AG20443 (cell line): ENCODE data around the gene GPR31.

Experiments
- DNase-seq: peaks from one replicate; pipeline ENCODE4 v3.0.0; 2012; ENCODE audit warnings: low spot score, mixed read lengths

The GPR31 gene

DNA sequence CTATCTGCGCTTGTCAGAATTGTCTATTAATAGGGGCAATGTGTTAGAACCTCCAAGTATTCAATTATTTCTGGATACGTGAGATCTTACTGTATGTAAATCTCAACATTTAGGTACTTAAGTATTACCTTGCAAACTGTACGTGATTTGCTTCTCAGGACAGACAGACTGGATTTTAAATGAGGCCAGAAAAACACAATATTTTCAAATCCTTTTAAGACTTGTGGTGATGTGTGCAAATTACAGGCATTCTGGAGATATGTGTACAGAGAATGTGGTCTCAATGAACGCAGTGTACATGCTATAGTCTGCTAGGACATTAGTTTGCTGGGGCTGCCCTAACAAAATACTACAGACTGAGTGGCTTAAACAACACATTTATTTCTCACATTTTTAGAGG is 18.0 kb downstream of the GPR31 start:
- no peak for DNase-seq

DNA sequence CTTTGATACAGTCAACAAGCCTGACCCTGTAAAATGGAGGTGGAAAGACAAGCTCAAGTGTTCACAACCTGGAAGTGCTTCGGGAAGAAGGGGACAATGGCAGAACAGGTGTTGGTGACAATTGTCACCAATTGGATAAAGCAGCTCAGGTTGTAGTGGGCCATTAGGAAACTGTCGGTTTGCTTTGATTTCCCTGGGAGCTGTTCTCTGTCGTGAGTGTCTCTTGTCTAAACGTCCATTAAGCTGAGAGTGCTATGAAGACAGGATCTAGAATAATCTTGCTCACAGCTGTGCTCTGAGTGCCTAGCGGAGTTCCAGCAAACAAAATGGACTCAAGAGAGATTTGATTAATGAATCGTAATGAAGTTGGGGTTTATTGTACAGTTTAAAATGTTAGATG is 19.9 kb downstream of the GPR31 start:
- DNase-seq: no peak

DNA sequence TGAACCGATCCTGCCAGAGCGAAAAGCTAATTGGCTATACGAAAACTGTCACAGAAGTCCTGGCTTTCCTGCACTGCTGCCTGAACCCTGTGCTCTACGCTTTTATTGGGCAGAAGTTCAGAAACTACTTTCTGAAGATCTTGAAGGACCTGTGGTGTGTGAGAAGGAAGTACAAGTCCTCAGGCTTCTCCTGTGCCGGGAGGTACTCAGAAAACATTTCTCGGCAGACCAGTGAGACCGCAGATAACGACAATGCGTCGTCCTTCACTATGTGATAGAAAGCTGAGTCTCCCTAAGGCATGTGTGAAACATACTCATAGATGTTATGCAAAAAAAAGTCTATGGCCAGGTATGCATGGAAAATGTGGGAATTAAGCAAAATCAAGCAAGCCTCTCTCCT is 20.7 kb downstream of the GPR31 start:
- no peak for DNase-seq

DNA sequence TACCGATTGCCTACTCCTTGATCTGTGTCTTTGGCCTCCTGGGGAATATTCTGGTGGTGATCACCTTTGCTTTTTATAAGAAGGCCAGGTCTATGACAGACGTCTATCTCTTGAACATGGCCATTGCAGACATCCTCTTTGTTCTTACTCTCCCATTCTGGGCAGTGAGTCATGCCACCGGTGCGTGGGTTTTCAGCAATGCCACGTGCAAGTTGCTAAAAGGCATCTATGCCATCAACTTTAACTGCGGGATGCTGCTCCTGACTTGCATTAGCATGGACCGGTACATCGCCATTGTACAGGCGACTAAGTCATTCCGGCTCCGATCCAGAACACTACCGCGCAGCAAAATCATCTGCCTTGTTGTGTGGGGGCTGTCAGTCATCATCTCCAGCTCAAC is 21.4 kb downstream of the GPR31 start:
- no peak for DNase-seq

DNA sequence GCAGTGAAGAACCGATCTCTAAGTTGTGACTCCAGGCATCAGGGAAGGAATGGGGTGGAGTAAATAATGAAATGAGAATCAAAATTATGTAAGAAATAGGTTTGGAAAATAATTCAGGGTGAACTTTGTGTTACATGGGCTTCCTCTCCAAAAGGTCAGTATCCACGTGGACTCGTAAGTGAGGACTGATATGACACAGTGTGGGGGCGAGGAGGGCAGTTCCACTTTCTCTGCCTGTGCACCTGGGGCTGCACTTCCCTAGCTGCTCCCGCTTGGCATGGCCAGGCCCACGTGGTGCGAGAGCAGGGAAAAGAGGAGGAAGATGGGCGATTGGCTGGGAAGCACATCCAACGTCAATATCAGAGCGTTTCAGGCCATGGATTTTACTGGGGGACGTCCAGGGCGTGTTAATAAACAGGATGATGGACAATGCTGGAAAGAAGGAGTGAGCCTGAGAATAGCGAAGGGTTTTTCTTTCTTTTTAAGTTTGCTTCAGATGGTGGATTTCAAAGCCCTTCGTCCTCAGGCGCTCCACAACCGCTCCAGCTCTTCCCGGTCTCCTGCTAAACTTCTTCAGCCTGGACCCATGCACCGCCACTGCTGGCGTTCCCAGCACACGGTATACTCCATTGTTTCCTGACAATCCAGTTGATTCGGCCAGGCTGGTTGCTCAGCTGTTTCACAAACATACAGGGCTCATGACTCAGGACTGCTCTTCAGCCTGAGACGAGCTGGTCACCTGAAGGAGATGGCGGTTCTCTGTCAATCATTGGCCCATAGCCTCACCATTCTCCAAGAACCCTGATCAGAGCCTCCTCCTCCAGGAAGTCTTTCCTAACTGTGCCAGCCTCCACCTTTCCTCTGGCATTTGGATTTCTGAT is 23.1 kb downstream of the GPR31 start:
- no peak for DNase-seq

DNA sequence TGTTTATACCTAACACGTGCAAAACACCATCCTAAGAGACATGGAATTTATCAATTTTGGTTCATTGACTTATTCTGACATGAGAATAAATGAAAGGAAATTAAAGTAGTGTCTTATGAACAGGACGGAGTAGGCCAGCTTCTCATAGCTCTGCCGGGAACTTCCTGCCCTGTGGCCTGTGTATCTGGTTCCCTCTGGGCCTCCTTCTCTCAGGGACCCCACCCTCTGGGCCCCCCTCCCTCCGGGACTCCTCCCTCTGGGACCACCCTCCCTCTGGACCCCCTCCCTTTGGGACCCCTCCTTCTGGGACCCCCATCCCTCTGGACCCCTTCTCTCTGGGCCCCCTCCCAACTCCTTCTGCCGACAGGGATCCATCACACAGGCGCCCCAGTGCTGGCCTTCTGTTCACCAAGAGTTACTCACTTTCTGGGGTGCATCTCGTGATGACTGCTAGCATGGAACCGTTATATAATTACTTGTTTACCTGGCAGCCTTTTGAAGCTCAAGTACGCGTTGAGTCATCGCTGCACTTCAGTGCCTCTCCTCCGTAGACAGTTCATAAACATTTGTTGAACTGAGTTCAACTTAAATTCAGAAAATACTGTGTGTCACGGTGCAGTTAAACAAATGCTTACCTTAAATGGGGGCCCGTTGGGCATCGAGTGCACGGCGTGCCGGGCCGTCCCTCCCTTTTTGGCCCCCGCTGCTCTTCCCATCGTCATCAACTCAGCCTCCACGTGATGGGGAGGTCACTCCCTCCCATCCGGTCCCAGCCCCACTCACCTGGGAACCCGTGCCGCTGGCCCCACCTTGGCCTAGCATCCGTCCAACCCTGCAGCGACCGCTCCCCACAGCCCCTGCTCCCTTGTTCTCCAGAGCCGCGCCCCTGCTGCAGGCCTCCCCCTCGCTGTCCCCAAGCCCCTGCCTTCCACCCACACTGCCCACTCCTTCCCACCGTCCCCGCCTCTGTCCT is 26.8 kb downstream of the GPR31 start:
- no peak for DNase-seq

DNA sequence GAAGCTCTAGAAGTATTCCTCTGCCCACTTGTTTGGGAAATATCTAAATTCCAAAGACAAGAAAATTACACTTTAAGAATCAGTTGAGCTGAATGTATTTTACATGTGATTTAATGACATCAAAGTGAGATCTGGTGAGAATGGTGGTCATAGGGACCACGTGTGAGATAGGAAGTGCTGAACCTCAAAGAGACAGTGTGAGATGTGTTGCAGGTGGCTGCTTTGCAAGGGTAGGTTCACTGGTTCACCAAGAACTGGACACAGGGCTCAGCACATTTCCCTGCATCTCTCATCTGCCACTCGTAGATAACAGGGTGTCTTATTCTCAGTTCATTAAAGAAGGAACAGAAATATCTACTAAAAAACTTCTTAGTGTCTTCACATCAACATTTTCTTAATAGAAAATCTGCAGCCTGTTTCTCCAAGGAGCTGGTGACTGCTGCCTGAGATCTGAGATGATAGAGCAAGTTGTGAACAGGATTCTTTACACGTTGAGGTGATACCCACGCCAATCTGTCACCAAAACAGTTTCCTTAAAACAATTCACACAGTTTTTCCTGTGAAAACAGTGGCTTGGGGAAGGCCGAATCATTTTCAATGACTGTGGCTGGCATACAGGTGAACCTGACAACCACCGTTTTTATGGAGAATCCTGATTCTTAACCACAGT is 27.6 kb downstream of the GPR31 start:
- DNase-seq: no peak

DNA sequence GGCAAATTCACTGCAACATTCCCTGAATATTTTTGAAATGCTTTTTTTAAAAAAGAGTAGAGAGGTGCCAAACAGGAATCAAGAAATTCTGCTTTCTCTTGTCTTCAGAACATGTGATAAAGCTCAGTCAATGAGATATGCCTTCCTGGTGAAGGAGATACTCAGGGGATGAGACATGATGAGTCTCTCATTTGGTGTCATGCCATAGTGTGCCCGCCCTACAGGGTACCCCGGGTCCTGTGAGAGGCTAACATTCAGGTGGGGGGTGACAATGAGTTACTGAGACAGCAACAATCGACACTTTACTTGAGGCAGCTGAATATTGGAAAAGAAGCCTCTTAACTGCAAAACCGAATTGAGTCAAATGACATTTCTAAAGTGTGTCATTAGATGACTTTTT is 28.2 kb downstream of the GPR31 start:
- DNase-seq: no peak

DNA sequence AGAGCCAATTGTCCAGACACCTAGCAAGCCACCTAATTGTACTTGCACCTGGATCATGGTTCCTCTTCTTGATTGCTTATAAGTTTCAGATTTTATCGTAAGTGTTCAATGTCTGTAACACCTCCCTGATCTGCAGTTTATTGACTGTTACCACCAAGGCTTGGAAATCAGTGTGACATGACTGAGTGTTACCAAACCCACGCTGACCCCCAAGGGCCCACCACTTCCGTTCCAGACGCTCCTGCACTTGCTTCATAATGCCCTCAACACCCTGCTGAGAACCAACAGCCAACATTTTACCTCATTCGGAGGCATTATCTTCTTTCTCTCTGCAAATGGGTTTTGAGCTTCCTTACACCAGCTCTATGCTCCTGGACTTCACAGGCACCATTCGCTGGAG is 28.6 kb downstream of the GPR31 start:
- no peak for DNase-seq

DNA sequence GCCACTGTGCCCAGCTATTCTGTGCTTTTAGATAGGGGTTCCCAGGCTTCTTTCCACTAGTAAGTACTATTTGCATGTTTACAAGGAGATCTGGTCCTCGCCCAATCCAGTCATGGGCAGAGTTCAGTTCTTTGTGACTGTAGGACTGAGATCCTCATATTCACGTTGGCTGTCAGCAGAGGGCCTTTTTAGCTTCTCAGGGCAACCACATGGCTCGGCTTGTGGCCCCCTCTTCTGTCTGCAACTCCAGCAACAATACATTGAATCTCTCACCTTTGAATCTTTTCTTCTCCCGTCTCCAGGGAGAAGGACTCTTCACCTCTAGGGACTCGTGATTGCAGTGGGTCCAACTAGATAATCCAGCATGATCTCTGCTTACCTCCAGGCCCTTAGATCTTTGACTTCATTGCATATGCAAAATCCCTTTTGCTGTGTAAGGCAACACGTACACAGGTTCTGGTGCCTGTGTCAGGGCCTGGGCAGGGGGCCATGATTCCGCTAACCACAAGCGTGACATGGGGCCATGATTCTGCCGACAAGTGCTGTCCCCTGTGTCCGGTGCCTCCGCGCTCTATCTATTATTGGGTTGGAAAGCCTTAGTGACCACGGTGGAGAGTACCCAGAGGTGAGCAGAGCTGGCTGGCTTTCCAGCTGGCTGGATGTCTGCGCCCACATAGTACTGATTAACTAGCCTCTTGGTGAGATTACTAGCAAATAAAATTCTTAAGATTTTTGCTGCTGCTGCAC is 29.8 kb downstream of the GPR31 start:
- DNase-seq: no peak

DNA sequence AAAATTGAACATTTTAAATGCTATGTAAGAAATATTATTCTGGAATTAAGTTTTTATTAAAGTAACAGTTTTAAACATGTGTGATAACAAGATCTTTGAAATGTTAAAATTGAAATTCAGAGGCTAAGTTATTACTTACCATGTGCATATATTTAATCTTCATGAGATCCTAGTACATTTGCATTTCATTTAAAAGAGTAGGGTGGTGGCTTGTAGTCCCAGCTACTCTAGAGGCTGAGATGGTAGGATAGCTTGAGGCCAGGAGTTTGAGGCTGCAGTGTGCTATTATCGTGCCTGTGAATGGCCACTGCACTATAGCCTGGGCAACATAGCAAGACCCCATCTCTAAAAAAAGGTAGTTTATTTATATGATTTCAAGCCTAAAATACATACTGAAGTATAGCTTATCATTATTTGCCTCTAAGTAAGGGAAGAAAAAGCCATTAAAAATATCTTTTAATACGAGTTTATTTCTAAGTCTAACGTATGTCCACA is 31.9 kb downstream of the GPR31 start:
- no peak for DNase-seq

DNA sequence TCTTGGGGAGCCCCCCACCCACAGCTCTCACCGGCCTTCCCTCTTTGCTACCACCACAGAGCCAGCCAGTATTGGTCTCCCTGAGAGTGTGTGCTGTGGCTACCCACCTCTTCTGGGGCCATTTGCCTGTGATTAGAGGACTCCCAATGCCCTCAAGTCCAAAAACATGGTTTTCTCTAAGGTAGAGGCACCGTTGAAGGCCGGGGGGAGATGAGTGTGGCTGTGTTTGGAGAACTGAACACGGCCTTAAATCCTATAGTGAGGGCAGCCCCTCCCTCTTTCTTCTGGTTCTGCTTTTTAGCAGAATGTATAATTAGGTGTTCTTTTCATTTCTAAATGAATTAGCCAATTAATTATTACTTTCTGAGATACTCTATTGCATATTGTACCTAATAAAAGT is 32.4 kb downstream of the GPR31 start:
- DNase-seq: no peak

DNA sequence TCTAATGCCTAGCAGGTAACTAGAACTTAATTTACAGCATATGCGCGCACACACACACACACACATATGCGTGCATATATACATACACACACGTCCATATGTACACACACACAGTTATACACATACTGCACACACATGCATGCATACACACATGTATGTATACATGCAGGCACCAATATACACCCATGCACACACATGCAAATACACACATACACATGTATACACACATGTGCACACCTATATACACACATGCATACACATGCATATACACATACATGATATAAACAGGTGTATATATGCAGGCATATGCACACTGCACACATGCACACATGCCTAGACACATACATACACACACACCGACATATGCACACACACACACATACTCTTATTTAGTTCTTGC is 33.0 kb downstream of the GPR31 start:
- DNase-seq: no peak

DNA sequence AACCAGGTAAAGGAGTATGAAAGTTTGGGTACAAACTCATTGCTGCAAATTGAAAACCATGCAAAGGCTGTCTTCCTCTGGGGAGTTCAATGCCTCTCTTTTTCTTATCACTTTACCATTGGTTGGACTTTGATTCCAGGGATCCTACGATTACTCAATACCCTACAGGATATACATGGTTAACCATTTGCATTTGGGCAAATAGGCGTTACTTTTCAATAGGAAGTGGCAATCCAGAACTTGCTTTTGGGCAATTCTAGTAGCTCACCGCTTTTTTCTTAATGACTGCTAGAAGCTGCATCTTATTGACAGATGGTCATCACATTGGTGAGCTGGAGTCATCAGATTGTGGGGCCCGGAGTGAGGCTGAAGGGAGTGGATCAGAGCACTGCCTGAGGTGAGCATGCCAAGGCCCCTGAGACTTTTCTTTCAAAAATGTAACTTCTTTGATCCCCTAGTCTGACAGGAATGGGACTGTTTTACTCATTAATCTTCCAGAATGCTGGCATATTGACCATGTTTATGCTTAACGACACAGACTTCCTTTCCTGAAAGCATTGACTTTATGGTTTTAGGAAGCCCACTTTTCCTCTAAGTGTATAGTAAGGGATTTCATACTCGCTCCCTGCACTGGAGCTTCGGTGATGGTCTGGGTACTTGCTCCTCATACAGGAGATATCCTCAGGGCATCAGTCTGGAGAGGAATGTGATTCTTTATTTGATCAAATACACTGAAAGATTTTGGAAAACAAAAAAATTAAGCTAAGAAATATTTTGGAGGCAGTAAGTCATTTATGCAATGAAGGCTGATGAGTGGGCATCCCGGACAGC is 34.7 kb downstream of the GPR31 start, which contains the start of gene CCR6:
TSS of gene CCR6 (plus strand) at position 270 of the 831 bp plus-strand sequence. CDS start 13,039 bp downstream, outside the sequence.
- DNase-seq: no peak

DNA sequence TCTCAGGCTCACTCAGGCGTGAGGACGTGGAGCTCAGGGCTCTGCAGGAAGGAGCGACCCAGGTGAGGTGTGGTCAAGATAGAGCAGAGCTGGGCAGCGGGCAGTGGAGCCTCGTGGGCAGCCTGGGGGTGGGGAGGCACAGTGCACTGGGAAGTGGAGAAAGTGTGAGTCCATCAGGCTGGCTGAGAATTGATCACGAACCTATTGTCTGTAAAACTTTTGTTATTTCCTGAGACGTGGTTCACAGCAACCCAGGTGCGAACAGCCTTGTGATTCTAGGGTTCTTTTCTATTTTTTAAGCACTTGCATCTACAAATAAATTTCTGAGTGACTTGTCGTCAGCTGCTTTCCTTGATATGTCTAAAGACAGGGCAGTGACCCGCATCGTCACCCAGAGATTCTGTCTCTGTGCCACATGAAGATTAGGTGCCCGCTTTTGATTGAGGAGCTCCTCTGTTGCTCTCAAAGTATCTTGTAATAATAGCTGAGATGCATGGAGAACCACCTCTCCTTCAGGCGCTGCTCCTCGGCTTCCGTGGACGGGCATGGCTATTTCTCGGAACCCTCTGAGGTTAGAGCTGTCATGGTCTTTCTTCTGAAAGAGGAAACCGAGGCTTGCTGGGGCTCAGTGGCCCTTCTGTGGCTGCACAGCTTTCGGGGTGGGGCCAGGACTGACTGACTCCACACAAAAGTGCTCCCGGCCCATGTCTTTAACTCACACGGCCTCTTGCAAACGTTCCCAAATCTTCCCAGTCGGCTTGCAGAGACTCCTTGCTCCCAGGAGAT is 35.5 kb downstream of the GPR31 start:
- DNase-seq: no peak

DNA sequence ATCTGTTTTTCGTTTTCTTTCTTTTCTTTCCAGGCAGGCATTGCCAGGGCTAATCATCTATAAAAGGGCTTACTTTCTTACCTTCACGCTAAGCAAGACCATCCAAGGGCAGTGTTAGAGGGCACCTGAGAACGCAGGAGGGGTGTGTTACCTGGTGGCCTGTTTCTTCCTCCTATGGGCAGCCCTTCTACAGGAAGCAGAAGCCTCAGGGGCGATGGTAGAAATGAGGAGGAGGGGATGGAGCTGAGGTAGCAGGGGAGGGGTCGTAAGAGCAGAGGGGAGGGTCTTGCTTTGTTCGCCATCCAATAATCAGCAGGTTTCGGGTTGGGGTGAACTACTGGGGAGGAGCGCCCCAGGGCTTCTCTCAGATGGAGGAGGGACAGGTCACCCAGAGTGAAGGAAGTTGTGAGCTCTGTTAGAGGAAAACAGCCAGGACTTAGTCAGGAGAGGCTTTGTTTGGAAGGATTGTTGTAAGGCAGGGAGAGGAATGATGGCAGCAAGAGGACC is 36.4 kb downstream of the GPR31 start:
- no peak for DNase-seq

DNA sequence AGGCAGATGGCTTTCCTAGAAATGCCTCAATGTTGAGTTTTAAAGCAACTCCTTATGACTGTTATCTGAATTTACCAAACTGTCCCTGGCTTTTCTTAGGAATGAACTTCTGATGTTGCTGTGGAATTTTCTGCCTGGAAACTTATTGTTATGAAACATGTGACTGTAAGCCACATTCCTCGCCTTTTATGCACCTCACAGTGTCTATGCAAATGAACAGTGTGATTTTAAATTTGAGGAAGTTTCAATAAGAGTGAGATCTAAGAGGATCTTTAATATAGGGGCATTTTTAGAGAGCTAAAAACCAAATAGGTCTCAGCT is 37.2 kb downstream of the GPR31 start:
- DNase-seq: no peak

DNA sequence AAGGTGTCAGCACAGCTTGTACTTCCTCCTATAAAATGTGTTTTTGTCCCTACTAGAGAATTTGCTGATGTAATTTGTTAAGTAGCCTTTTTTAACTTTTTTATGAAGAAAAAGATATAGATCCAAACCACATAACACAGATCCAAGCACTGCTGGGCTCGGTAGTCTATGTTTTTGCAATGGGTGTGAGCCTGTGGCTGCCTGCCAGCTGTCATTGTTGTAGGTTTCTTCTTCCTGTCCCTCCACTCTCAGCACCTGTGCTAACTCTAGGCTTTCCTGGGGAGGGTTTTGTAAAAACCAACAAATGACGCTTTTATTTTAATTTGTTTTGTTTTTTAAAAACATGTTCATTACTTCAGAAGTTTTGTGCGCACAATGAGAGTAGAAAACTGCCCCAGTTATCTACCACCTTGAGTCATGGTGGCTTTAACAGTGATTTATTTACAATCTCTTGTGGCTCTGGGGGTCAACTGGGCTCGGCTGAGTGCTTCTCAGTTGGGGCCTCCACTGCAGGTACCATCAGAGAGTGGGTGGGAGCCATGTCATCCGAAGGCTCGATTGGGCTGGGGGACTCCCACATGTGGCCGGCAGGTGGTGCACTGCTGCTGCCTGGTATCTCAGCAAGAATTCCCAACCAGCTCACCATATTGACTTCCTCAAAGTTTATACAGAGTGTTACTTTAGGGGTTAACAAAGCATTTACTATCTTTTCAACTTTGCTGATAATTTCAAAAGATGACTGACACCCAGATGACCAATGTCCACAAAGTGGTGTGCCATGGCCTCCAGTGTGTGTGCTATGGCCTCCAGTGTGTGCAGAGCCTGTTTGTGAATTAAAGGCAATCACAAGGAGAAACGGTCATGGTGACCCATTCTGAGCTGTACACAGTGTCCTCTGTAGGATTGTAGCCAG is 37.9 kb downstream of the GPR31 start:
- DNase-seq: no peak

DNA sequence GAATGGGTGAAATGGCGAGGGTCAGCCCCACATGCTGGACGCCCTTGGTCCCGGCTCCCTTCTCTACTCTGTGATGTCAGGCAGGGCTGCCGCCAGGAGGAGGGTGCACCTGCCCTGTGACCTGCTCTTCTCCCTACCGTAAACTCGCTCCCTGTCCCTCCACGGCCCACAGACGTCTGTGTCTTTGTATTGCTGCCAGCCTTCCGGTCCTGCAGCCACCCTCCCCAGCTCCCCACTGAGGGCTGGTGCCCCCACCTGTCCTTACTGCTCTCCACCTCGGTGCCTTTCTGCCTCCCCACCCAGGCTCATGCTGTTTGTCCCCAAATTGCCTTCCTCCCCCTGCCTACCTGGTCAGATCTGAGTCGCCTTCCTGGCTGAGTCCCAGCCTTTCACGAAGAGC is 38.9 kb downstream of the GPR31 start:
- no peak for DNase-seq
